Measurements from ENCODE around the gene TRIM37. TPM values are rescaled to one million over a fixed set of nuclear protein-coding genes. Genes with fewer than 3 reads are reported as not detected.

The TRIM37 gene
- total and polyA plus RNA-seq, 5 donors from 2014 or later = 8.5 to 27.9 (median 11.4) TPM

GRCh38 chr17:59062509-59062908, 44.2 kb downstream of the TRIM37 start:
- DNase-seq = no peak
- Mint-ChIP-seq H3K36me3 (peaks cover 37% of the 10 kb centered on the region), H3K27ac (no peak overlapping the region), H3K9me3 (no peaks in the 10 kb centered on the region), H3K27me3 (no peaks in the 10 kb centered on the region), H3K4me1 (peaks cover 2 to 7% (median 5%) of the 10 kb centered on the region in 4 donors), H3K4me3 (no peak overlapping the region)
- no peaks in the 10 kb centered on the region for H3K27me3 ChIP-seq (ENCODE audit: control insufficient read depth, insufficient read depth, low read length)
- H3K4me3 ChIP-seq (ENCODE audit: low read depth, low read length) = no peak overlapping the region
- no peak for ATAC-seq (ENCODE audit: low read depth in 2 of 2)
- H3K9me3 ChIP-seq (ENCODE audit: control insufficient read depth in 2 of 2, low read length in 2 of 2) = no peaks in the 10 kb centered on the region
- no peaks in the 10 kb centered on the region for H3K4me1 ChIP-seq (ENCODE audit: control insufficient read depth, insufficient read depth, low read length, poor library complexity, severe bottlenecking)
- H3K36me3 ChIP-seq (ENCODE audit: control insufficient read depth, insufficient read depth, low read length) = peaks cover 35% of the 10 kb centered on the region
- no peak overlapping the region for H3K27ac ChIP-seq (ENCODE audit: insufficient read depth, low read length, poor library complexity, severe bottlenecking)

- no peak overlapping the region for H3K4me3 ChIP-seq (ENCODE audit: low read depth, low read length)
- Mint-ChIP-seq H3K4me1 (peaks cover 0 to 6% (median 3%) of the 10 kb centered on the region in 4 donors), H3K27ac (no peak overlapping the region), H3K9me3 (no peaks in the 10 kb centered on the region), H3K4me3 (no peak overlapping the region), H3K27me3 (no peaks in the 10 kb centered on the region), H3K36me3 (peaks cover 26% of the 10 kb centered on the region)
- no peaks in the 10 kb centered on the region for H3K4me1 ChIP-seq (ENCODE audit: control insufficient read depth, insufficient read depth, low read length, poor library complexity, severe bottlenecking)
- no peaks in the 10 kb centered on the region for H3K9me3 ChIP-seq (ENCODE audit: control insufficient read depth in 2 of 2, low read length in 2 of 2)
- H3K27ac ChIP-seq (ENCODE audit: insufficient read depth, low read length, poor library complexity, severe bottlenecking) = no peak overlapping the region
- H3K36me3 ChIP-seq (ENCODE audit: control insufficient read depth, insufficient read depth, low read length) = peaks cover 36% of the 10 kb centered on the region
- ATAC-seq (ENCODE audit: low read depth in 2 of 2) (no peak), DNase-seq (no peak)
- no peaks in the 10 kb centered on the region for H3K27me3 ChIP-seq (ENCODE audit: control insufficient read depth, insufficient read depth, low read length)
These were observed 49.8 kb downstream of the TRIM37 start for GRCh38 chr17:59056857-59057256.

- H3K36me3 Mint-ChIP-seq = peaks cover 28% of the 10 kb centered on the region
- no peaks in the 10 kb centered on the region for H3K9me3 Mint-ChIP-seq
- Histone ChIP-seq H3K9me3 (ENCODE audit: control insufficient read depth in 2 of 2, low read length in 2 of 2) (no peaks in the 10 kb centered on the region), H3K4me3 (ENCODE audit: low read depth, low read length) (no peak overlapping the region), H3K36me3 (ENCODE audit: control insufficient read depth, insufficient read depth, low read length) (peaks cover 48% of the 10 kb centered on the region), H3K27me3 (ENCODE audit: control insufficient read depth, insufficient read depth, low read length) (no peaks in the 10 kb centered on the region), H3K27ac (ENCODE audit: insufficient read depth, low read length, poor library complexity, severe bottlenecking) (no peak overlapping the region), H3K4me1 (ENCODE audit: control insufficient read depth, insufficient read depth, low read length, poor library complexity, severe bottlenecking) (no peaks in the 10 kb centered on the region)
- no peak for DNase-seq
- no peak overlapping the region for H3K4me3 Mint-ChIP-seq
- H3K4me1 Mint-ChIP-seq = peaks cover 0 to 6% (median 3%) of the 10 kb centered on the region in 4 donors
- no peaks in the 10 kb centered on the region for H3K27me3 Mint-ChIP-seq
- peak overlapping the region in 2 of 3 donors; percentile 11 to 67 for H3K27ac Mint-ChIP-seq
- no peak for ATAC-seq (ENCODE audit: low read depth in 2 of 2)
These were observed 56.9 kb downstream of the TRIM37 start for GRCh38 chr17:59049798-59050197.

- Mint-ChIP-seq H3K27ac (no peak overlapping the region), H3K36me3 (peaks cover 34% of the 10 kb centered on the region)
These were observed 59.1 kb downstream of the TRIM37 start for GRCh38 chr17:59047616-59048015.

GRCh38 chr17:59046192-59046591, 60.5 kb downstream of the TRIM37 start:
- no peak for ATAC-seq (ENCODE audit: low read depth in 2 of 2)
- DNase-seq = no peak
- no peak overlapping the region for H3K4me3 Mint-ChIP-seq
- H3K27me3 Mint-ChIP-seq = no peaks in the 10 kb centered on the region
- H3K36me3 Mint-ChIP-seq = peaks cover 32% of the 10 kb centered on the region
- H3K4me3 ChIP-seq (ENCODE audit: low read depth, low read length) = no peak overlapping the region
- H3K9me3 Mint-ChIP-seq = no peaks in the 10 kb centered on the region
- H3K27ac Mint-ChIP-seq = no peak overlapping the region
- no peaks in the 10 kb centered on the region for H3K27me3 ChIP-seq (ENCODE audit: control insufficient read depth, insufficient read depth, low read length)
- H3K9me3 ChIP-seq (ENCODE audit: control insufficient read depth in 2 of 2, low read length in 2 of 2) = no peaks in the 10 kb centered on the region
- H3K27ac ChIP-seq (ENCODE audit: insufficient read depth, low read length, poor library complexity, severe bottlenecking) = no peak overlapping the region
- peaks cover 66% of the 10 kb centered on the region for H3K36me3 ChIP-seq (ENCODE audit: control insufficient read depth, insufficient read depth, low read length)
- H3K4me1 ChIP-seq (ENCODE audit: control insufficient read depth, insufficient read depth, low read length, poor library complexity, severe bottlenecking) = no peaks in the 10 kb centered on the region
- peaks cover 0 to 5% (median 2%) of the 10 kb centered on the region in 4 donors for H3K4me1 Mint-ChIP-seq

More at GRCh38 chr17:59047616-59048015, 59.1 kb downstream of the TRIM37 start:
- no peaks in the 10 kb centered on the region for H3K4me1 ChIP-seq (ENCODE audit: control insufficient read depth, insufficient read depth, low read length, poor library complexity, severe bottlenecking)
- H3K27ac ChIP-seq (ENCODE audit: insufficient read depth, low read length, poor library complexity, severe bottlenecking) = no peak overlapping the region
- ATAC-seq (ENCODE audit: low read depth in 2 of 2) (no peak), DNase-seq (no peak)
- H3K4me3 ChIP-seq (ENCODE audit: low read depth, low read length) = no peak overlapping the region
- Mint-ChIP-seq H3K4me1 (peaks cover 0 to 6% (median 3%) of the 10 kb centered on the region in 4 donors), H3K4me3 (no peak overlapping the region), H3K9me3 (no peaks in the 10 kb centered on the region), H3K27me3 (no peaks in the 10 kb centered on the region)
- no peaks in the 10 kb centered on the region for H3K9me3 ChIP-seq (ENCODE audit: control insufficient read depth in 2 of 2, low read length in 2 of 2)
- no peaks in the 10 kb centered on the region for H3K27me3 ChIP-seq (ENCODE audit: control insufficient read depth, insufficient read depth, low read length)
- peaks cover 62% of the 10 kb centered on the region for H3K36me3 ChIP-seq (ENCODE audit: control insufficient read depth, insufficient read depth, low read length)

- peaks cover 47% of the 10 kb centered on the region for H3K36me3 ChIP-seq (ENCODE audit: control insufficient read depth, insufficient read depth, low read length)
- Mint-ChIP-seq H3K9me3 (no peaks in the 10 kb centered on the region), H3K27ac (no peak overlapping the region)
These were observed 67.9 kb downstream of the TRIM37 start for GRCh38 chr17:59038734-59039133.

GRCh38 chr17:59037960-59038359, 68.7 kb downstream of the TRIM37 start:
- Histone ChIP-seq H3K27ac (ENCODE audit: insufficient read depth, low read length, poor library complexity, severe bottlenecking) (no peak overlapping the region), H3K27me3 (ENCODE audit: control insufficient read depth, insufficient read depth, low read length) (no peaks in the 10 kb centered on the region), H3K9me3 (ENCODE audit: control insufficient read depth in 2 of 2, low read length in 2 of 2) (no peaks in the 10 kb centered on the region), H3K4me1 (ENCODE audit: control insufficient read depth, insufficient read depth, low read length, poor library complexity, severe bottlenecking) (no peaks in the 10 kb centered on the region), H3K36me3 (ENCODE audit: control insufficient read depth, insufficient read depth, low read length) (peaks cover 46% of the 10 kb centered on the region), H3K4me3 (ENCODE audit: low read depth, low read length) (no peak overlapping the region)
- DNase-seq (no peak), ATAC-seq (ENCODE audit: low read depth in 2 of 2) (no peak)
- Mint-ChIP-seq H3K36me3 (peaks cover 34% of the 10 kb centered on the region), H3K27me3 (no peaks in the 10 kb centered on the region), H3K4me1 (no peaks in the 10 kb centered on the region), H3K9me3 (no peaks in the 10 kb centered on the region), H3K27ac (no peak overlapping the region), H3K4me3 (no peak overlapping the region)

More at GRCh38 chr17:59038734-59039133, 67.9 kb downstream of the TRIM37 start:
- Mint-ChIP-seq H3K27me3 (no peaks in the 10 kb centered on the region), H3K4me3 (no peak overlapping the region), H3K36me3 (peaks cover 35% of the 10 kb centered on the region), H3K4me1 (no peaks in the 10 kb centered on the region)
- no peak overlapping the region for H3K27ac ChIP-seq (ENCODE audit: insufficient read depth, low read length, poor library complexity, severe bottlenecking)
- H3K9me3 ChIP-seq (ENCODE audit: control insufficient read depth in 2 of 2, low read length in 2 of 2) = no peaks in the 10 kb centered on the region
- no peaks in the 10 kb centered on the region for H3K4me1 ChIP-seq (ENCODE audit: control insufficient read depth, insufficient read depth, low read length, poor library complexity, severe bottlenecking)
- H3K4me3 ChIP-seq (ENCODE audit: low read depth, low read length) = no peak overlapping the region
- no peak for ATAC-seq (ENCODE audit: low read depth in 2 of 2)
- peak in 1 of 3 donors; percentile 6 for DNase-seq
- H3K27me3 ChIP-seq (ENCODE audit: control insufficient read depth, insufficient read depth, low read length) = no peaks in the 10 kb centered on the region

- Histone ChIP-seq H3K4me3 (ENCODE audit: low read depth, low read length) (no peak overlapping the region), H3K9me3 (ENCODE audit: control insufficient read depth in 2 of 2, low read length in 2 of 2) (no peaks in the 10 kb centered on the region), H3K4me1 (ENCODE audit: control insufficient read depth, insufficient read depth, low read length, poor library complexity, severe bottlenecking) (no peaks in the 10 kb centered on the region), H3K27ac (ENCODE audit: insufficient read depth, low read length, poor library complexity, severe bottlenecking) (no peak overlapping the region), H3K36me3 (ENCODE audit: control insufficient read depth, insufficient read depth, low read length) (peaks cover 44% of the 10 kb centered on the region), H3K27me3 (ENCODE audit: control insufficient read depth, insufficient read depth, low read length) (no peaks in the 10 kb centered on the region)
- Mint-ChIP-seq H3K4me3 (no peak overlapping the region), H3K36me3 (peaks cover 30% of the 10 kb centered on the region), H3K4me1 (peaks cover 4 to 16% (median 6%) of the 10 kb centered on the region in 4 donors), H3K27ac (no peak overlapping the region), H3K9me3 (no peaks in the 10 kb centered on the region), H3K27me3 (no peaks in the 10 kb centered on the region)
- DNase-seq (no peak), ATAC-seq (ENCODE audit: low read depth in 2 of 2) (no peak)
These were observed 75.9 kb downstream of the TRIM37 start for GRCh38 chr17:59030811-59031210.

Data from CD4-positive, CD25-positive, alpha-beta regulatory T cell (primary cell).